Right renal cortex interstitium (tissue), 3 donors: ENCODE results near the gene TBC1D2B. TPM values are rescaled to one million over a fixed set of nuclear protein-coding genes. Genes with fewer than 3 reads are reported as not detected.
"Not testable (repeated sequence)": the region's sequence is repeated elsewhere in the genome, so short reads cannot be mapped to it uniquely, and the experiment has no call there.

ENCODE experiments used
- DNase-seq, 3 donors: peaks; one replicate each; pipeline ENCODE4 v3.0.0-alpha.2; 2013; ENCODE audit warnings: low read depth in 3 of 3, low spot score in 2 of 3
- polyA plus RNA-seq, 3 donors: library from polyadenylated mRNA; unstranded; fragments of 120-200 nt; gene quantifications; one replicate each; pipeline ENCODE4 v1.2.1, GENCODE V29; 2013; ENCODE audit not compliant: insufficient read length in 3 of 3

TBC1D2B gene
- polyA plus RNA-seq, 3 donors, result 25.9 to 28.7 (median 26.6) TPM

DNA sequence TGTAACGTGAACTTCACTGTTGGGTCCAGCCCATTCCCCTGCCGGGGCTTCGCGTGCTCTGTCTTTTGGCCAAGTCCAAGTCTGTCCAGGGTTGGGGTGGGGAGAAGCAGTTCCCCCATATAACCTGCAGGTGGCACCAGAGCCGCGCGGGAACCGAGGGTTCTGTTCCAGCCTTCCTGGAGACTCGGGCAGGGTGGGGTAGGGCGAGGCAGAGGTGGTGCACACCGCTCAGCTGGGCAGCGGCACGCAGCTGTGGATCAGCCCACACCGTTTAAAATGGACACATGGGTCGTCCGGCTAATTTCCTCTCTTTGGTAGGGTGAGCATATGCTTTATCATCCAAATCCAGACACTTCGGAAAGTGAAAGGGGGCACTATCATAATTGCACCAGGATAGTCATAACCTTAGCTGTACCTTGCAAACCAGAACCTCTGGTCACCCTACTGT, 118.1 kb downstream of the TBC1D2B start:
- DNase-seq, result peak in 2 of 3 donors; percentile 45 to 72

GRCh38 chr15:77958716-77959431, 118.6 kb downstream of the TBC1D2B start:
- not testable (repeated sequence) for DNase-seq

DNA sequence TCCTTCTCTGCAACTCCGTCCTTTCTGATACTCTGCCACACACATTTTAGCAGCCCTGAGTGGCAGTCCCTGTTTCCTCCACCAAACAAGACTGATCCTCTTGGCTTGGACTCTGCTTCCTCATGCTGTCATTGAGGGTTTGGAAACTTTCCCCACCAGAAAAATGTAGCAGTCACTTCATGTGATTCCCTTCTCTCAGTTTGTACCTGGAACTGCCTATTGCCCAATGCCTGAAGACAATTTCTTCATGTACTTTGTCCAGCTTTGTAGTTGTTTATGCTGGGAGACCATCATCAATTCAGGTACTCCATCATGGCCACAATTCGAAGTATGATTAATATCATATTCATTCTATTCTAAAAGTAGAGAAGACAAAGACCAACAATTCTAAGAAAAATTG, 119.5 kb downstream of the TBC1D2B start:
- not testable (repeated sequence) for DNase-seq

GRCh38 chr15:77953926-77954325, 123.6 kb downstream of the TBC1D2B start:
- not testable (repeated sequence) for DNase-seq

GRCh38 chr15:77952928-77953446, 124.5 kb downstream of the TBC1D2B start:
- DNase-seq, result not testable (repeated sequence)

GRCh38 chr15:77951105-77951786, 126.3 kb downstream of the TBC1D2B start:
- not testable (repeated sequence) for DNase-seq

- DNase-seq, result not testable (repeated sequence)
These were observed 127.0 kb downstream of the TBC1D2B start for GRCh38 chr15:77950470-77950869.

DNA sequence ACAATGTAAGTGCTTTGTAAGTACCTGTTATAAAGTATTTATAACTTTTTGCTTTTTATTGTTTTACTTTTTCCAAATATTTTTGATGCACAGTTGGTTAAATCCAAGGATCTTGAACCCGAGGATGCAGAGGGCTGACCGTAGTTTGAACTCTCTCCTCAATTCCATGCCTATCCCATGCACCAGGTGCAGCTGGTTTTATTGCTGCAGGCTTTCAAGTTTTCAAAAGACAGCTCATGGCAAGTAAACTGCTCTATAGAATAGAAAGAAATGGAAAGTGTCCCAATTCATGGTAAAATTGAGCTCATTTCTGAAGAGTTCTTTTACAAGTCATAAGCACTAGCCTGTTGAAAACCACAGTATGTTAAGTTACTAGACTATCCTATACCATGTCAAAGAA, 131.9 kb downstream of the TBC1D2B start:
- no peak for DNase-seq

Other genes with a start within 250 kb of the TBC1D2B start
- gene SH2D7, start 14.8 kb upstream of the TBC1D2B start, polyA plus RNA-seq, result under 1 TPM; 0.44 to 0.58 (median 0.55) TPM
- gene CIB2, start 53.7 kb upstream of the TBC1D2B start, polyA plus RNA-seq, result 10 to 100 TPM; 28.2 to 33.0 (median 30.0) TPM
- gene IDH3A, start 71.7 kb upstream of the TBC1D2B start, polyA plus RNA-seq, result 10 to 100 TPM; 54.6 to 59.6 (median 55.3) TPM
- gene ACSBG1, start 156.9 kb upstream of the TBC1D2B start, polyA plus RNA-seq, result 1 to 10 TPM in 1 of 3 donors, under 1 TPM in 2; 0.34 to 1.1 (median 0.74) TPM
- gene DNAJA4, start 186.9 kb upstream of the TBC1D2B start, polyA plus RNA-seq, result 10 to 100 TPM; 20.2 to 23.3 (median 21.9) TPM
- gene SKIC8, start 221.9 kb upstream of the TBC1D2B start, polyA plus RNA-seq, result 100 to 1,000 TPM; 109 to 121 (median 118) TPM